ENCODE measurements around the gene CLMN. TPM values are rescaled to one million over a fixed set of nuclear protein-coding genes. Genes with fewer than 3 reads are reported as not detected.

Gene CLMN
- total and polyA plus RNA-seq, 2 of the 4 experiments (the other 2 are of a cell fraction), result 0.10 to 0.18 TPM

DNA sequence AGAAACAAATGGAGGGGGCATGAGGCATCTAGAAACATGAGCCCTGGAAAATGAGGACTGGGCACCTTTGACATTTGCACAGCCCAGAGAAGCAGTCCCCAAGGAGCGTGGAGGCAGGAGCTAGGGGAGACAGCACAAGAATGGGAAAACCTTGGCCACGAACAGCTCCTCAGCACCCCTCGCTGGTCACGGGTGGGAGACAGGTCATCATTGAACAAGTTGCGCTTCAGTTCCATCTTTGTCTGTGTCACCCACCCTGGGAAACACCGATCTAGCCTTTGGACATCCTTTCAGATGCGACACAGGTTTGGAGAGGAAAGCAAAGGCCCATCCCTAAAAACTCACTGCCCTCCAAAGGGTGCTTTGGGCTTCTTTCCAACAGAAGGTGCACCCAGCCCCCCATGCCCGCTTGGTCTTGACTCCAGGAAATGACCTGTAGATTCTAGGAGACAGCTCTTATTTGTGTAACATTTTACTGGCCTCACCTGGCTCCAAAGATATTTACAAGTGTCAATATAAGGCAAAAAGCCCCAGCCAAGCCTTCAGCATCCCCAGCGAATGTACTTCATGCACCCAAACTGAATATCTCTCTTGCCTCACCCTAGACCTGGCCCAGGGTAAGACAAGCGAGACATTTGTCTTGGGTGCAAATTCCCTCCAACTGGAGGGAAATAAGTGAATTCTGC lies 28.8 kb upstream of the CLMN start:
- no TSS peak for BruUV-seq (replicated peaks)
- intact Hi-C loops (cut with micrococcal nuclease), result no loop called here
- Histone ChIP-seq H4K20me1 (ENCODE audit: insufficient read depth, low read length) (no peaks in the 10 kb centered on the region), H3K23ac (ENCODE audit: low read depth, low read length) (no peak overlapping the region), H2AK5ac (ENCODE audit: low read depth, low read length) (no peak overlapping the region), H4K5ac (ENCODE audit: low read depth, low read length) (no peak overlapping the region), H2BK5ac (ENCODE audit: low read depth, low read length, poor library complexity, severe bottlenecking) (no peak overlapping the region), H3K4me3 (ENCODE audit: insufficient read depth, low read depth, low read length) (no peak overlapping the region), H3K56ac (ENCODE audit: extremely low read depth, insufficient read depth, low read length) (no peak overlapping the region), H3K9me3 (ENCODE audit: control insufficient read depth, insufficient read depth, low read length) (no peaks in the 10 kb centered on the region), H3K14ac (replicated peaks; ENCODE audit: low read depth, low read length) (no peak overlapping the region), H4K91ac (ENCODE audit: insufficient read depth, low read depth, low read length) (no peak overlapping the region), H3K27me3 (ENCODE audit: control insufficient read depth, insufficient read depth, low read length) (no peaks in the 10 kb centered on the region; the same call in 1 of the 2 replicates), H3K18ac (ENCODE audit: low read depth, low read length) (no peak overlapping the region), H3K4me2 (ENCODE audit: low read depth, low read length) (no peak overlapping the region), H3K27ac (ENCODE audit: insufficient read depth, low read length) (no peak overlapping the region), H3K4me1 (ENCODE audit: control insufficient read depth, insufficient read depth, low read length) (no peaks in the 10 kb centered on the region), H2AK9ac (replicated peaks; ENCODE audit: low read depth, low read length, poor library complexity) (no peak overlapping the region), H2BK120ac (ENCODE audit: low read depth, low read length) (no peak overlapping the region), H3K79me1 (ENCODE audit: low read depth in 1 of 2, low read length in 2 of 2) (no peaks in the 10 kb centered on the region), H3K9ac (ENCODE audit: low read depth, low read length) (no peak overlapping the region), H2BK15ac (ENCODE audit: low read depth, low read length) (no peak overlapping the region), H4K8ac (ENCODE audit: low read depth in 2 of 2, low read length in 2 of 2) (no peak overlapping the region), H3K9me1 (ENCODE audit: insufficient read depth, low read length) (no peaks in the 10 kb centered on the region), H2BK20ac (ENCODE audit: low read depth, low read length) (no peak overlapping the region), H3K4ac (ENCODE audit: low read depth, low read length) (no peak overlapping the region), H3K36me3 (ENCODE audit: control insufficient read depth, insufficient read depth, low read length) (no peaks in the 10 kb centered on the region), H2AFZ (replicated peaks; ENCODE audit: low read length, poor library complexity) (no peak overlapping the region)
- TF ChIP-seq MAZ (IDR thresholded peaks at IDR 0.05; ENCODE audit: borderline replicate concordance, low read depth, low read length) (no peak), FOS (IDR thresholded peaks at IDR 0.05; ENCODE audit: low read depth, low read length) (no peak), SMC3 (IDR thresholded peaks at IDR 0.05; ENCODE audit: low read depth, low read length) (no peak), NFE2L2 (IDR thresholded peaks at IDR 0.05; ENCODE audit: low read depth, low read length) (no peak), MAFK (IDR thresholded peaks at IDR 0.05; ENCODE audit: low read depth, low read length) (no peak), CHD1 (IDR thresholded peaks at IDR 0.05; ENCODE audit: low read depth, low read length) (no peak), CEBPB (IDR thresholded peaks at IDR 0.05; ENCODE audit: low read depth, low read length) (no peak), RCOR1 (IDR thresholded peaks at IDR 0.05; ENCODE audit: insufficient replicate concordance, low read length) (no peak)
- TF ChIP-seq, protein P1, sequence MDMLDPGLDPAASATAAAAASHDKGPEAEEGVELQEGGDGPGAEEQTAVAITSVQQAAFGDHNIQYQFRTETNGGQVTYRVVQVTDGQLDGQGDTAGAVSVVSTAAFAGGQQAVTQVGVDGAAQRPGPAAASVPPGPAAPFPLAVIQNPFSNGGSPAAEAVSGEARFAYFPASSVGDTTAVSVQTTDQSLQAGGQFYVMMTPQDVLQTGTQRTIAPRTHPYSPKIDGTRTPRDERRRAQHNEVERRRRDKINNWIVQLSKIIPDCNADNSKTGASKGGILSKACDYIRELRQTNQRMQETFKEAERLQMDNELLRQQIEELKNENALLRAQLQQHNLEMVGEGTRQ (IDR thresholded peaks at IDR 0.05; ENCODE audit: low read depth, low read length), result no peak
- TF ChIP-seq, protein P2, sequence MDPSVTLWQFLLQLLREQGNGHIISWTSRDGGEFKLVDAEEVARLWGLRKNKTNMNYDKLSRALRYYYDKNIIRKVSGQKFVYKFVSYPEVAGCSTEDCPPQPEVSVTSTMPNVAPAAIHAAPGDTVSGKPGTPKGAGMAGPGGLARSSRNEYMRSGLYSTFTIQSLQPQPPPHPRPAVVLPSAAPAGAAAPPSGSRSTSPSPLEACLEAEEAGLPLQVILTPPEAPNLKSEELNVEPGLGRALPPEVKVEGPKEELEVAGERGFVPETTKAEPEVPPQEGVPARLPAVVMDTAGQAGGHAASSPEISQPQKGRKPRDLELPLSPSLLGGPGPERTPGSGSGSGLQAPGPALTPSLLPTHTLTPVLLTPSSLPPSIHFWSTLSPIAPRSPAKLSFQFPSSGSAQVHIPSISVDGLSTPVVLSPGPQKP (IDR thresholded peaks at IDR 0.05; ENCODE audit: borderline replicate concordance, low read depth, low read length), result no peak
- ChIA-PET CTCF (no interaction called here), POLR2A (ENCODE audit: unreplicated experiment) (no interaction called here)
- whole genome bisulfite sequencing, 2 experiments (ENCODE audit: extremely low coverage in 2 of 2, insufficient read length in 1 of 2), result 62% methylated on average over 6 of the region's 10 CpGs; no CpG with 5 or more reads in 1 of the 2 experiments
- dilution Hi-C loops (cut with HindIII; ENCODE audit: low sequenced_read_pairs, unreplicated experiment), result no loop called here
- ATAC-seq (ENCODE audit: low read depth) (no peak), DNase-seq (no peak)
- in situ Hi-C loops (cut with MboI; ENCODE audit: low sequenced_read_pairs), result no loop called here

Measured in IMR-90 (cell line).